ENCODE data around the gene MADCAM1. TPM values are rescaled to one million over a fixed set of nuclear protein-coding genes. Genes with fewer than 3 reads are reported as not detected.

MADCAM1 gene
- total RNA-seq, 4 donors from 2014 or later = 0.21 TPM; not detected in 3

DNA sequence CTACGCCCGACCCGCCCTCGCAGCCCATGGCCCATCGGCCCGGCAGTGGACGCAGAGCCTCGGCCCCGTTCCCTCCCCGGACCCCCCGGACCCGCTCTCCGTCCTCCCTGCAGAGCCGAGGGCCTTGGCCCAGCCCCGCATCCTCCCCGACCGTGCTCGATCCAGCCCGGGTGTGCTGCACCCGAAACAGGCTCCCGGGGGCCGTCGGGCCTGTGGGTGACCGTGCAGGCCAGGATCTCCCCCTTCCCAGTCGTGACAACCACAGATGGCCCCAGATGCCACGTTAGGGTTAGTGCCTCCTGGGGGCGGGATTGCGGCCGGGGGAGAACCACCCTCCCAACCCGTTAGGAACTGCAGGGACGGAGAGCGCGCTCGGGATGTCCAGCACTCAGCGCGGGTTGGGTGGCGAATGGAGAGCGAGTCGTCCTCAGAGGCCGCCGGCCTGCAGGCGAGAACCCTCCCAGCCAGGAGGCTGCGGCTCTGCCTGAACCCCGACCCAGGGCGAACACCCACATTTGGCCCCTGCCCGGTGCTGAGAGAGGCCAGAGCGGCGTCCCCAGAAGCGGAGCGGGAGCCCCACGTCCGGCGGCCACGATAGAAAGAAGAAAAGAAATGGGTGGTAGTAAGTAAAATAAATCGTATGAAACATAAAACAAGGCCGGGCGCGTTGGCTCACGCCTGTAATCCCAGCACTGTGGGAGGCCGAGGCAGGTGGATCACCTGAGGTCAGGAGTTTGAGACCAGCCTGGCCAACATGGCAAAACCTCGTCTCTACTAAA lies 6.7 kb upstream of the MADCAM1 start:
- Histone ChIP-seq H3K27me3 (peaks cover 0 to 18% of the 10 kb centered on the region in 2 donors), H3K9me3 (no peaks in the 10 kb centered on the region), H3K4me1 (peaks cover 0 to 34% (median 10%) of the 10 kb centered on the region in 4 donors), H3K4me3 (peak overlapping the region; percentile 71 to 93 (median 82)), H3K27ac (peak overlapping the region; percentile 79 to 97 (median 96)), H3K36me3 (no peaks in the 10 kb centered on the region)
- DNase-seq (ENCODE audit: low spot score in 2 of 2) = no peak
- no peak for TF ChIP-seq POLR2A (IDR thresholded peaks at IDR 0.05)
- TF ChIP-seq EP300 (IDR thresholded peaks at IDR 0.05) = no peak
- TF ChIP-seq, protein P1, sequence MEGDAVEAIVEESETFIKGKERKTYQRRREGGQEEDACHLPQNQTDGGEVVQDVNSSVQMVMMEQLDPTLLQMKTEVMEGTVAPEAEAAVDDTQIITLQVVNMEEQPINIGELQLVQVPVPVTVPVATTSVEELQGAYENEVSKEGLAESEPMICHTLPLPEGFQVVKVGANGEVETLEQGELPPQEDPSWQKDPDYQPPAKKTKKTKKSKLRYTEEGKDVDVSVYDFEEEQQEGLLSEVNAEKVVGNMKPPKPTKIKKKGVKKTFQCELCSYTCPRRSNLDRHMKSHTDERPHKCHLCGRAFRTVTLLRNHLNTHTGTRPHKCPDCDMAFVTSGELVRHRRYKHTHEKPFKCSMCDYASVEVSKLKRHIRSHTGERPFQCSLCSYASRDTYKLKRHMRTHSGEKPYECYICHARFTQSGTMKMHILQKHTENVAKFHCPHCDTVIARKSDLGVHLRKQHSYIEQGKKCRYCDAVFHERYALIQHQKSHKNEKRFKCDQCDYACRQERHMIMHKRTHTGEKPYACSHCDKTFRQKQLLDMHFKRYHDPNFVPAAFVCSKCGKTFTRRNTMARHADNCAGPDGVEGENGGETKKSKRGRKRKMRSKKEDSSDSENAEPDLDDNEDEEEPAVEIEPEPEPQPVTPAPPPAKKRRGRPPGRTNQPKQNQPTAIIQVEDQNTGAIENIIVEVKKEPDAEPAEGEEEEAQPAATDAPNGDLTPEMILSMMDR (IDR thresholded peaks at IDR 0.05) = no peak
- 23 to 32% methylated on average over 38 to 58 of the region's 61 CpGs for WGBS, 2 donors

DNA sequence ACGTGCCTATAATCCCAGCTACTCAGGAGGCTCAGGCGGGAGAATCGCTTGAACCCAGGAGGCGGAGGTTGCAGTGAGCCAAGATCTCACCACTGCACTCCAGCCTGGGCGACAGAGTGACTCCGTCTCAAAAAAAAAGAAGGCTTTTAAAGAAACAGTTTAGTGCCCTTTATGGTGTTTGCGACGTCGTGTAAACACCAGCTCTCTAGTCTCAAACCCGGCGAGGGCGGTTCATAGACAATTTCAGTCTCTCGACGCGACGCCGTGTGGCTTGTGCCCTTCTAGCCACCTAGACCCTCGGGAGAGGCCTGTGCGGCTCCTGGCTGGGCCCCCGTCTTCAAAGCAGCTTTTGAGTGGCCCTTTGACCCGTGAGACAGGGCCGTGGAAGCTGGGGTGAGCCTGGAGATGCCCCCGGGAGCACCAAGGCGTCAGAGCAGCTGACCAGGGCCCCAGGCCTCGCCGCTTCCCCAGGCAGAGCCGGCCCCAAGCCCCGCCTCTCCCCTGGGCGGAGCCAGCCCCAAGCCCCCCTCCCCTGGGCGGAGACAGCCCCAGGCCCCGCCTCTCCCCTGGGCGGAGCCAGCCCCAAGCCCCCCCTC lies 5.0 kb upstream of the MADCAM1 start:
- no peak for DNase-seq (ENCODE audit: low spot score in 2 of 2)

DNA sequence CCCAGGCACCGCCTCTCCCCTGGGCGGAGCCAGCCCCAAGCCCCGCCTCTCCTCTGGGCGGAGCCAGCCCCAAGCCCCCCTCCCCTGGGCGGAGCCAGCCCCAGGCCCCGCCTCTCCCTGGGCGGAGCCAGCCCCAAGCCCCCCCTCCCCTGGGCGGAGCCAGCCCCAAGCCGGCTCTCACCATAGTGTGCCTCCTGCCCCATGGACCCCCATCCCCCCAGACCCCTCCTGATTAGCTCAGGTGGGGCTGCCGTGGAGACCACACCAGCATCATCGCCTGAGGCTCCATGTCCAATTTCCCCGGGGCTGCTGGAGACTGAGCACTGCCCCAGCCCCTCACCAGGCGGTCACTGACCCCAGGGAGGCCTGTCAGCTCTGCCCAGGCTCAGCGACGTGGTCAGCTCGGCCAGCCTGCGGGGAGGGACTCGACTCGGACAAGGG lies 4.2 kb upstream of the MADCAM1 start:
- H3K36me3 ChIP-seq = no peaks in the 10 kb centered on the region
- H3K27me3 ChIP-seq = peaks cover 0 to 31% of the 10 kb centered on the region in 2 donors
- no peak overlapping the region for H3K4me3 ChIP-seq
- no peaks in the 10 kb centered on the region for H3K9me3 ChIP-seq
- WGBS, 2 donors = 71 to 72% methylated on average over 10 of the region's 19 CpGs
- no peak for TF ChIP-seq POLR2A (IDR thresholded peaks at IDR 0.05)
- TF ChIP-seq, protein P1 (IDR thresholded peaks at IDR 0.05) = no peak
- TF ChIP-seq EP300 (IDR thresholded peaks at IDR 0.05) = no peak
- peaks cover 0 to 32% (median 5%) of the 10 kb centered on the region in 4 donors for H3K4me1 ChIP-seq
- DNase-seq (ENCODE audit: low spot score in 2 of 2) = no peak
- H3K27ac ChIP-seq = no peak overlapping the region

More for the DNA sequence above, 5.0 kb upstream of the MADCAM1 start:
- Histone ChIP-seq H3K27me3 (peaks cover 0 to 27% of the 10 kb centered on the region in 2 donors), H3K4me1 (peaks cover 0 to 32% (median 6%) of the 10 kb centered on the region in 4 donors), H3K27ac (peak overlapping the region in 1 of 4 donors; percentile 49), H3K36me3 (no peaks in the 10 kb centered on the region), H3K9me3 (no peaks in the 10 kb centered on the region), H3K4me3 (no peak overlapping the region)
- no peak for TF ChIP-seq EP300 (IDR thresholded peaks at IDR 0.05)
- no peak for TF ChIP-seq POLR2A (IDR thresholded peaks at IDR 0.05)
- TF ChIP-seq, protein P1 (IDR thresholded peaks at IDR 0.05) = no peak
- 72 to 78% methylated on average over 24 to 27 of the region's 32 CpGs for WGBS, 2 donors

DNA sequence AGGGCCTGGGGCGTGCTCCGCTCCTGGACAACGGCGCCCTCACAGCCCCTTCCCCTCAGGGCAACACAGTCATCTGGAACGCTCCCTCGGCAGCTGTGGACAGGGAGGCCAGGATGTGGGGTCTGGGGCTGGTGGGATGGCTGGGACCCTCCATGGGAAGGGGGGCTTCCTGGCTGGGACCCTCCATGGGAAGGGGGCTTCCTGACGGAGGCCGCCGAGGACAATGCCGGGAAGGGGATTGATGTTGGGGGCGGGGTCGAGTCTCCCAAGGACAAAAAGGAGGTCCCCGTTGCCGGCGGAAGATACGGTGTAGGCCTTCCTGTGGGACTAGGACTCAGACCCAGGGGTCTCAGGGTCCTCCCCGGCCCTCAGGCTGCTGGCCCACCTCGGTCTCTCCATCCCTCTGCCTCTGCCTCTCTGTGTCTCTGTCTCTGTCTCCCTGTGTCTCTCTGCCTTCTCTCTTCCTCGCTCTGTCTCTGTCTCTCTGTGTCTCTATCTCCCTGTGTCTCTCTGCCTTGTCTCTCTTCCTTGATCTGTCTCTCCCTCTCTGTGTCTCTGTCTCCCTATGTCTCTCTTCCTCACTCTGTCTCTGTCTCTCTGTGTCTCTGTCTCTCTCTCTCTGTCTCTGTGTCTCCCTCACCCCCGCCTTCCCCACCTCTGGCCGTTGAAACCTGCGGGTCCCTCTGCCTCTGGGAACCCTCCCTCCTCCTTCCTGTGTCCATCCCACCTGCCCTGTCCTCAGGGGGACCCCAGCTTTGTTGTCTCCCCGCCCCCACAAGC lies 2.7 kb upstream of the MADCAM1 start:
- no peak for DNase-seq (ENCODE audit: low spot score in 2 of 2)
- H3K4me3 ChIP-seq = no peak overlapping the region
- H3K27ac ChIP-seq = no peak overlapping the region
- no peaks in the 10 kb centered on the region for H3K36me3 ChIP-seq
- 63 to 69% methylated on average over 23 of the region's 23 CpGs for WGBS, 2 donors
- no peak for TF ChIP-seq POLR2A (IDR thresholded peaks at IDR 0.05)
- TF ChIP-seq, protein P1 (IDR thresholded peaks at IDR 0.05) = no peak
- no peak for TF ChIP-seq EP300 (IDR thresholded peaks at IDR 0.05)
- H3K27me3 ChIP-seq = peaks cover 0 to 45% of the 10 kb centered on the region in 2 donors
- H3K9me3 ChIP-seq = no peaks in the 10 kb centered on the region
- peaks cover 0 to 37% (median 7%) of the 10 kb centered on the region in 4 donors for H3K4me1 ChIP-seq

All from tibial nerve (tissue), 4 donors.